ENCODE measurements around the gene DHRSX.

The DHRSX gene

DNA sequence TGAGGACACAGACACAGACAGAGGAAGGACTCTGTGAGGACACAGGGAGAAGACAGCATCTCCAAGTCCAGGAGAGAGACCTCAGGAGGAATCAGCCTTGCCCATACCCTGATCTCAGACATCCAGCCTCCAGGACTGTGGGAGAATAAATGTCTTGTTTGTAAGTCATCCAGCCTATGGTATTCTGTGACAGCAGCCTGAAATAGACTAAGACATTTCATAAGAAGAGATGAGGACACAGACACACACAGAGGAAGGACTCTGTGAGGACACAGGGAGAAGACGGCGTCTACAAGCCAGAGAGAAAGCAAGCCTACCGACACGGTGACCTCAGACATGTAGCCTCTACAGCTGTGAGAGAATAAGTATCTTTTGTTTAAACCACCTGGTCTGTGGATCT lies 112.1 kb downstream of the DHRSX start:
- H3K27me3 ChIP-seq (ENCODE audit: insufficient read depth, low read length, poor library complexity), result no peaks in the 10 kb centered on the region
- H3K4me3 ChIP-seq (ENCODE audit: low read length), result no peak overlapping the region
- no peak overlapping the region for H3K18ac ChIP-seq (ENCODE audit: low read length)
- no peak overlapping the region for H4K8ac ChIP-seq (ENCODE audit: low read depth, low read length)
- no peaks in the 10 kb centered on the region for H3K4me1 ChIP-seq (ENCODE audit: control insufficient read depth, low read depth, low read length)
- H2BK15ac ChIP-seq (replicated peaks; ENCODE audit: low read depth), result no peak overlapping the region
- peaks cover 6% of the 10 kb centered on the region for H3K79me1 ChIP-seq (ENCODE audit: low read length)
- H3K79me2 ChIP-seq (ENCODE audit: control insufficient read depth, insufficient read depth, low read length), result no peaks in the 10 kb centered on the region
- H4K5ac ChIP-seq (ENCODE audit: low read length), result no peak overlapping the region
- DNase-seq, result no peak
- H2AK5ac ChIP-seq (ENCODE audit: low read length), result no peak overlapping the region
- no peak overlapping the region for H2BK5ac ChIP-seq (ENCODE audit: low read length)
- H3K23ac ChIP-seq (ENCODE audit: low read length), result no peak overlapping the region
- peaks cover 4% of the 10 kb centered on the region for H3K36me3 ChIP-seq (ENCODE audit: control insufficient read depth, insufficient read depth, low read length)
- no peak overlapping the region for H3K56ac ChIP-seq (ENCODE audit: low read length)
- WGBS (ENCODE audit: extremely low coverage, insufficient coverage, low lambda C conversion rate), result no CpG with 5 or more reads among the region's 4 CpGs
- no peak overlapping the region for H3K4ac ChIP-seq (ENCODE audit: low read depth, low read length)
- no peak overlapping the region for H2BK120ac ChIP-seq (ENCODE audit: low read depth, low read length)
- H3K9ac ChIP-seq (ENCODE audit: low read length), result no peak overlapping the region
- no peak overlapping the region for H3K27ac ChIP-seq (ENCODE audit: low read depth, low read length)
- H3K4me2 ChIP-seq (ENCODE audit: low read length), result no peak overlapping the region

DNA sequence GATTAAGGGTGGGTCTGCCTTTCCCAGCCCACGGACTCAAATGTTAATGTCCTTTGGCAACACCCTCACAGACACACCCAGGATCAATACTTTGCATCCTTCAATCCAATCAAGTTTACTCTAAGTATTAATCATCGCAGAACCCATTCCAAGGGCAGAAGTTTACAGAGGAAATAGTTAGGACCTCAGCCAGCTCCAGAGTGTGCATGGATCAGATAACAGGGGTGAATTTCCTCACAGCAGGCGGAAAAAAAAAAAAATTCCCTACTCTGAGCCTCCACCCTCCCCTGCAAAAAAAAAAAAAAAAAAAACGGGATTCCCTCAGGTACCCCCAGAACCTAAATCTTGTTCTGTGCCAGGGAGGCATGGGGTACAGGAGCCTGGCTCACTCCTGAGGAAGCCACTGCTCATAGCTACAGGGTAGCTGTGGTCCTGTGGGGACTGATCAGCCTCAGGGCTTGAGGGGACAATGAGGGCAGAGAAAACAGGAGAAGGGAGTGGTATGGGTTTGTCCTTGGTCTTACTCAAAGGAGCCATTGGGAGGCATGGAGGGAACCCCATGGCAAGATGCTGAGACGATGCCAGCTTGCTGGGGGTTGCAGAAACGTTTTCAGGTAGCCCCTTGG lies 113.0 kb downstream of the DHRSX start:
- Histone ChIP-seq H3K79me1 (ENCODE audit: low read length) (peaks cover 7% of the 10 kb centered on the region), H3K4me1 (ENCODE audit: control insufficient read depth, low read depth, low read length) (no peaks in the 10 kb centered on the region), H3K23ac (ENCODE audit: low read length) (no peak overlapping the region), H4K8ac (ENCODE audit: low read depth, low read length) (no peak overlapping the region), H3K4me3 (ENCODE audit: low read length) (no peak overlapping the region), H3K56ac (ENCODE audit: low read length) (no peak overlapping the region), H2AK5ac (ENCODE audit: low read length) (no peak overlapping the region), H4K5ac (ENCODE audit: low read length) (no peak overlapping the region), H2BK5ac (ENCODE audit: low read length) (no peak overlapping the region), H2BK15ac (replicated peaks; ENCODE audit: low read depth) (no peak overlapping the region), H3K4me2 (ENCODE audit: low read length) (no peak overlapping the region), H2BK120ac (ENCODE audit: low read depth, low read length) (no peak overlapping the region), H3K27me3 (ENCODE audit: insufficient read depth, low read length, poor library complexity) (no peaks in the 10 kb centered on the region), H3K27ac (ENCODE audit: low read depth, low read length) (no peak overlapping the region), H3K18ac (ENCODE audit: low read length) (no peak overlapping the region), H3K79me2 (ENCODE audit: control insufficient read depth, insufficient read depth, low read length) (no peaks in the 10 kb centered on the region), H3K36me3 (ENCODE audit: control insufficient read depth, insufficient read depth, low read length) (peaks cover 4% of the 10 kb centered on the region), H3K4ac (ENCODE audit: low read depth, low read length) (no peak overlapping the region), H3K9ac (ENCODE audit: low read length) (no peak overlapping the region)
- DNase-seq, result no peak
- no CpG with 5 or more reads among the region's 6 CpGs for WGBS (ENCODE audit: extremely low coverage, insufficient coverage, low lambda C conversion rate)

DNA sequence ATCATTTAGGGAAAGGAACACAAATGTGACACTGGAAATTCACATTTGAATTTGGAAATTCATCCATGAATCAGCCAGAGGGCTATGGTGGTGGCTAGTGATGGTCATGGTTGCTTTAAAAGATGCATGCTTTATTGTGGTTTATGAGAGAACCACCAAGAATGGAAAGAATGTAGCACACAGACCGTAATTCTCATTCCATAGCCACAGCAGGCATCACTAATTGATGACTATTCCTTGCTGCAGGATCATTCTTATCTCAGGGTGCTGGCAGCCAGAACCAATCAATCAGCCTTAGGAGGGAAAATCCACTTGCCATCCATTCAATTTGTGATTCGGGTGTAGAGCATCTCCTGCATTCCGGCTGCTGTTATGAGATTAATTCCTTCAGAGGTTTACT lies 115.6 kb downstream of the DHRSX start:
- Histone ChIP-seq H2AK5ac (ENCODE audit: low read length) (no peak overlapping the region), H4K8ac (ENCODE audit: low read depth, low read length) (no peak overlapping the region), H3K9ac (ENCODE audit: low read length) (no peak overlapping the region), H3K36me3 (ENCODE audit: control insufficient read depth, insufficient read depth, low read length) (no peaks in the 10 kb centered on the region), H3K27me3 (ENCODE audit: insufficient read depth, low read length, poor library complexity) (no peaks in the 10 kb centered on the region), H2BK15ac (replicated peaks; ENCODE audit: low read depth) (no peak overlapping the region), H3K4me2 (ENCODE audit: low read length) (no peak overlapping the region), H4K5ac (ENCODE audit: low read length) (no peak overlapping the region), H3K4me1 (ENCODE audit: control insufficient read depth, low read depth, low read length) (no peaks in the 10 kb centered on the region), H3K18ac (ENCODE audit: low read length) (no peak overlapping the region), H2BK5ac (ENCODE audit: low read length) (no peak overlapping the region), H3K4me3 (ENCODE audit: low read length) (no peak overlapping the region), H2BK120ac (ENCODE audit: low read depth, low read length) (no peak overlapping the region), H3K27ac (ENCODE audit: low read depth, low read length) (no peak overlapping the region), H3K79me2 (ENCODE audit: control insufficient read depth, insufficient read depth, low read length) (no peaks in the 10 kb centered on the region), H3K56ac (ENCODE audit: low read length) (no peak overlapping the region), H3K79me1 (ENCODE audit: low read length) (peaks cover 5% of the 10 kb centered on the region), H3K4ac (ENCODE audit: low read depth, low read length) (no peak overlapping the region), H3K23ac (ENCODE audit: low read length) (no peak overlapping the region)
- WGBS (ENCODE audit: extremely low coverage, insufficient coverage, low lambda C conversion rate), result no CpG with 5 or more reads among the region's 3 CpGs
- DNase-seq, result peak; percentile 64

DNA sequence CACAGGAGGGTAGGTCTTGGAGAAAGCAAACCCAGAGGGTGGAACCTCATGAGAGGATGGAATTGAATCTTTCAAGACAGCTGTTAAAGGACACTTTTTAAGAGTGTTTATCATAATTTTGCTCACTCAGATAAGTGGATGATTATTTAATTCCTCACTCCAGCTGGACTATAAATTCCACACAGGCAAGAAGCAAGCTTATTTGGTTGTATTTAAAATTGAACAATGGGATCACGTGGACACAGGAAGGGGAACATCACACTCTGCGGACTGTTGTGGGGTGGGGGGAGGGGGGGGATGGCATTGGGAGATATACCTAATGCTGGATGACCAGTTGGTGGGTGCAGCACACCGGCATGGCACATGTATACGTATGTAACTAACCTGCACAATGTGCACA lies 116.3 kb downstream of the DHRSX start:
- Histone ChIP-seq H3K18ac (ENCODE audit: low read length) (no peak overlapping the region), H3K4ac (ENCODE audit: low read depth, low read length) (no peak overlapping the region), H2BK5ac (ENCODE audit: low read length) (no peak overlapping the region), H3K4me2 (ENCODE audit: low read length) (no peak overlapping the region), H3K79me1 (ENCODE audit: low read length) (peaks cover 5% of the 10 kb centered on the region), H3K56ac (ENCODE audit: low read length) (no peak overlapping the region), H2AK5ac (ENCODE audit: low read length) (no peak overlapping the region), H3K23ac (ENCODE audit: low read length) (no peak overlapping the region), H3K79me2 (ENCODE audit: control insufficient read depth, insufficient read depth, low read length) (no peaks in the 10 kb centered on the region), H3K9ac (ENCODE audit: low read length) (no peak overlapping the region), H3K36me3 (ENCODE audit: control insufficient read depth, insufficient read depth, low read length) (no peaks in the 10 kb centered on the region), H3K4me3 (ENCODE audit: low read length) (no peak overlapping the region), H4K8ac (ENCODE audit: low read depth, low read length) (no peak overlapping the region), H2BK120ac (ENCODE audit: low read depth, low read length) (no peak overlapping the region), H3K27me3 (ENCODE audit: insufficient read depth, low read length, poor library complexity) (no peaks in the 10 kb centered on the region), H3K4me1 (ENCODE audit: control insufficient read depth, low read depth, low read length) (no peaks in the 10 kb centered on the region), H4K5ac (ENCODE audit: low read length) (no peak overlapping the region), H3K27ac (ENCODE audit: low read depth, low read length) (no peak overlapping the region), H2BK15ac (replicated peaks; ENCODE audit: low read depth) (no peak overlapping the region)
- WGBS (ENCODE audit: extremely low coverage, insufficient coverage, low lambda C conversion rate), result no CpG with 5 or more reads among the region's 4 CpGs
- DNase-seq, result no peak

DNA sequence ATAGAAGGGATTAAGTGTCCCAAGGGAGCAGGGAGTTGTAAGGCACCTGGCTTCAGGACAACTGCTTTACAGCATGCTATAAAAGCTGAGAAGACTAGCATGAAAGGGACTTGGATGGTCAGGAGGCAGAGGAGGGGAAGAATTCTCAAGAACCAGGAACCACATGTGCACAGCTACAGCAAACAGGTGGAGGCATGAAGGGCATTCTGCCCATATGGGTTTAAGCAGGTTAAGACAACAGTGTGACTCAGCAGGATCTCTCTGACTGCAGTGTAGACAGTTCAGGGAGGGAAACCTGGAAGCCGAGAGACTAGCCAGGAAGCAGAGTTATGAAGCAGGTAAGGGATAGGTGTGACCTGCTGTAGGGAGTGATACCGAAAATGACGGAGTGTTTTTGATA lies 117.0 kb downstream of the DHRSX start:
- Histone ChIP-seq H2AK5ac (ENCODE audit: low read length) (no peak overlapping the region), H3K79me2 (ENCODE audit: control insufficient read depth, insufficient read depth, low read length) (no peaks in the 10 kb centered on the region), H3K23ac (ENCODE audit: low read length) (no peak overlapping the region), H2BK5ac (ENCODE audit: low read length) (no peak overlapping the region), H3K4me2 (ENCODE audit: low read length) (no peak overlapping the region), H4K8ac (ENCODE audit: low read depth, low read length) (no peak overlapping the region), H3K36me3 (ENCODE audit: control insufficient read depth, insufficient read depth, low read length) (no peaks in the 10 kb centered on the region), H3K27me3 (ENCODE audit: insufficient read depth, low read length, poor library complexity) (no peaks in the 10 kb centered on the region), H3K9ac (ENCODE audit: low read length) (no peak overlapping the region), H3K27ac (ENCODE audit: low read depth, low read length) (no peak overlapping the region), H2BK15ac (replicated peaks; ENCODE audit: low read depth) (no peak overlapping the region), H3K4ac (ENCODE audit: low read depth, low read length) (no peak overlapping the region), H3K4me1 (ENCODE audit: control insufficient read depth, low read depth, low read length) (no peaks in the 10 kb centered on the region), H4K5ac (ENCODE audit: low read length) (no peak overlapping the region), H3K56ac (ENCODE audit: low read length) (no peak overlapping the region), H3K4me3 (ENCODE audit: low read length) (no peak overlapping the region), H2BK120ac (ENCODE audit: low read depth, low read length) (no peak overlapping the region), H3K18ac (ENCODE audit: low read length) (no peak overlapping the region), H3K79me1 (ENCODE audit: low read length) (peaks cover 5% of the 10 kb centered on the region)
- WGBS (ENCODE audit: extremely low coverage, insufficient coverage, low lambda C conversion rate), result no CpG with 5 or more reads among the region's 3 CpGs
- DNase-seq, result no peak

DNA sequence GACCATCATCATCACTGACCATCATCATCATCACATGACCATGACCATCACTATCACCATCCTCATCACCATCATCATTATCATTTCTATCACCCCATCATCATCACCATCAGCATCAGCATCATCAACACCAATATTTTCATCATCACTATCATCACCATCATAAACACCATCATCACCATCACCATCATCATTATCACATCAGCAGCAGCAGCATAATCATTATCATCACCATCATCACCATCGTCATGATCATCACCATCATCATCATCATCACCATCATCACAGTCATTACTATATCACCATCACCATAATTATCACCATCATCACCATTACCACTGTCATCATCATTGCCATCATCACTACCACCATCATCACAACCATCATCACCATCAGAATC lies 117.6 kb downstream of the DHRSX start:
- Histone ChIP-seq H3K4me3 (ENCODE audit: low read length) (no peak overlapping the region), H3K27me3 (ENCODE audit: insufficient read depth, low read length, poor library complexity) (no peaks in the 10 kb centered on the region), H2BK120ac (ENCODE audit: low read depth, low read length) (no peak overlapping the region), H3K79me1 (ENCODE audit: low read length) (peaks cover 5% of the 10 kb centered on the region), H3K4me1 (ENCODE audit: control insufficient read depth, low read depth, low read length) (no peaks in the 10 kb centered on the region), H2AK5ac (ENCODE audit: low read length) (no peak overlapping the region), H2BK5ac (ENCODE audit: low read length) (no peak overlapping the region), H3K79me2 (ENCODE audit: control insufficient read depth, insufficient read depth, low read length) (no peaks in the 10 kb centered on the region), H4K5ac (ENCODE audit: low read length) (no peak overlapping the region), H3K18ac (ENCODE audit: low read length) (no peak overlapping the region), H3K4ac (ENCODE audit: low read depth, low read length) (no peak overlapping the region), H3K4me2 (ENCODE audit: low read length) (no peak overlapping the region), H3K36me3 (ENCODE audit: control insufficient read depth, insufficient read depth, low read length) (no peaks in the 10 kb centered on the region), H4K8ac (ENCODE audit: low read depth, low read length) (no peak overlapping the region), H3K9ac (ENCODE audit: low read length) (no peak overlapping the region), H2BK15ac (replicated peaks; ENCODE audit: low read depth) (no peak overlapping the region), H3K56ac (ENCODE audit: low read length) (no peak overlapping the region), H3K23ac (ENCODE audit: low read length) (no peak overlapping the region), H3K27ac (ENCODE audit: low read depth, low read length) (no peak overlapping the region)
- WGBS (ENCODE audit: extremely low coverage, insufficient coverage, low lambda C conversion rate), result no CpG with 5 or more reads among the region's 1 CpG
- no peak for DNase-seq
